ENCODE data around the gene BACH2. TPM values are rescaled to one million over a fixed set of nuclear protein-coding genes. Genes with fewer than 3 reads are reported as not detected.

Gene BACH2
- total and polyA plus RNA-seq, 2 of the 8 experiments (the other 6 are each of a cell fraction or from before 2014, with no cell fraction given), result 1.9 to 5.9 TPM

GRCh38 chr6:90323706-90324105, 27.1 kb upstream of the BACH2 start:
- no peak for FAIRE-seq
- Histone ChIP-seq H3K56ac (replicated peaks; ENCODE audit: insufficient read length, low read depth, low read length) (no peak overlapping the region), H3K9me3 (ENCODE audit: insufficient read depth in 2 of 2, low read depth in 1 of 2, low read length in 1 of 2) (no peaks in the 10 kb centered on the region), H3K4me1 (replicated peaks in 1 of 4; ENCODE audit: control insufficient read depth in 3 of 4, insufficient read depth in 4 of 4, low read length in 3 of 4) (0 out of 7 replicates have a peak, but pooled peaks cover 0 to 2% (median 0%) of the 10 kb centered on the region in 4 experiments), H3K79me1 (ENCODE audit: low read depth, low read length) (no peaks in the 10 kb centered on the region), H2BK20ac (ENCODE audit: low read length) (no peak overlapping the region), H3K9ac (replicated peaks in 1 of 4; ENCODE audit: extremely low read depth in 1 of 4, low read depth in 3 of 4, low read length in 3 of 4) (no peak overlapping the region), H2AFZ (ENCODE audit: low read length) (no peak overlapping the region), H3K79me2 (ENCODE audit: control insufficient read depth in 1 of 2, insufficient read depth in 2 of 2, low read length in 2 of 2) (no peaks in the 10 kb centered on the region), H4K5ac (ENCODE audit: insufficient read length, low read depth, low read length) (no peak overlapping the region), H3K4ac (replicated peaks; ENCODE audit: insufficient read length, low read depth, low read length) (no peak overlapping the region), H4K20me1 (replicated peaks in 1 of 2; ENCODE audit: control insufficient read depth in 1 of 2, insufficient read depth in 2 of 2, low read length in 2 of 2) (no peaks in the 10 kb centered on the region), H2BK120ac (replicated peaks; ENCODE audit: low read depth, low read length) (no peak overlapping the region), H4K8ac (ENCODE audit: extremely low read depth, insufficient read depth, low read length) (no peak overlapping the region), H4K91ac (replicated peaks; ENCODE audit: insufficient read length, low read length) (no peak overlapping the region), H3K18ac (ENCODE audit: extremely low read depth, low read length) (no peak overlapping the region), H2BK12ac (ENCODE audit: low read depth, low read length) (no peak overlapping the region), H3K27ac (ENCODE audit: low read depth, low read length) (no peak overlapping the region), H3K14ac (ENCODE audit: insufficient read length) (no peak overlapping the region), H2BK15ac (ENCODE audit: low read length) (no peak overlapping the region), H2AK5ac (ENCODE audit: low read depth, low read length) (no peak overlapping the region), H2BK5ac (ENCODE audit: low read depth, low read length) (no peak overlapping the region), H3K4me2 (ENCODE audit: insufficient read depth in 1 of 2, low read depth in 2 of 2, low read length in 2 of 2) (no peak overlapping the region), H3K23ac (ENCODE audit: insufficient read length) (no peak overlapping the region), H3K36me3 (ENCODE audit: control insufficient read depth in 2 of 4, insufficient read depth in 4 of 4, low read length in 3 of 4) (no peaks in the 10 kb centered on the region), H3K4me3 (ENCODE audit: extremely low read depth in 1 of 4, insufficient read depth in 2 of 4, low read depth in 3 of 4, low read length in 4 of 4) (no peak overlapping the region), H3K23me2 (ENCODE audit: low read depth, low read length) (no peaks in the 10 kb centered on the region), H3K27me3 (replicated peaks in 1 of 4; ENCODE audit: control insufficient read depth in 3 of 4, extremely low read depth in 1 of 4, insufficient read depth in 3 of 4, low read length in 3 of 4) (no peaks in the 10 kb centered on the region)
- 78% methylated on average over 1 of the region's 6 CpGs; no CpG with 5 or more reads in 1 of the 2 experiments for WGBS, 2 experiments (ENCODE audit: extremely low coverage in 1 of 2, insufficient coverage in 1 of 2, insufficient read length in 1 of 2, insufficient replicate concordance in 2 of 2, low coverage in 1 of 2, low lambda C conversion rate in 2 of 2, missing lambda C conversion rate in 1 of 2)
- CTCF ChIA-PET (ENCODE audit: partially characterized antibody), result no interaction called here
- POLR2A ChIA-PET (ENCODE audit: partially characterized antibody), result interaction anchor here (1.1 kb wide), 1 partner anchor 10 kb away, joined by 3 read pairs; no protein-coding TSS in a partner anchor
- DNase-seq (ENCODE audit: low read depth in 1 of 2, low spot score in 2 of 2), result no peak
- TF ChIP-seq PHF8 (conservative IDR thresholded peaks at IDR 0.05; ENCODE audit: low read depth, low read length) (no peak), EGR1 (IDR thresholded peaks at IDR 0.05; ENCODE audit: borderline replicate concordance, low read depth, low read length) (no peak)
